Gastrocnemius medialis (tissue), 4 donors: Measurements from ENCODE around the gene LRP4. TPM values are rescaled to one million over a fixed set of nuclear protein-coding genes. Genes with fewer than 3 reads are reported as not detected.

Source experiments
- ATAC-seq, 2 donors: fragments of 150-250 bp; one replicate each; pipeline ENCODE4 v1.9.1; 2016
- DNase-seq, 2 donors: peaks; one replicate each; pipeline ENCODE4 v3.0.0-alpha.2; 2019
- H3K27ac ChIP-seq, 4 donors: fragments of 200-600 bp; sonication (generic); 1 replicate in 1 of 4; 2 replicates in 3 of 4; pipeline ENCODE4 v1.5.1; 2016 to 2018; ENCODE audit warnings: mild to moderate bottlenecking in 2 of 4, moderate library complexity in 1 of 4
- H3K27me3 ChIP-seq, 3 donors: fragments of 200-600 bp; sonication (generic) in 2 of 3; 1 replicate in 1 of 3; 2 replicates in 2 of 3; pipeline versions ENCODE4 v1.5.1 to v1.6.0; 2016 to 2019; ENCODE audit warnings: mild to moderate bottlenecking in 1 of 3, moderate library complexity in 1 of 3
- H3K36me3 ChIP-seq, 2 donors: fragments of 200-600 bp; sonication (generic) in 1 of 2; one replicate each; pipeline ENCODE4 v1.5.1; 2017 to 2018
- H3K4me1 ChIP-seq, 2 donors: fragments of 200-600 bp; sonication (generic) in 1 of 2; one replicate each; pipeline ENCODE4 v1.5.1; 2016 to 2017; ENCODE audit warnings: mild to moderate bottlenecking in 2 of 2
- H3K4me3 ChIP-seq, 4 donors: fragments of 200-600 bp; sonication (generic) in 3 of 4; 1 replicate in 1 of 4; 2 replicates in 3 of 4; pipeline ENCODE4 v1.5.1; 2016 to 2019; ENCODE audit warnings: mild to moderate bottlenecking in 2 of 4
- H3K9me3 ChIP-seq, 3 donors: fragments of 200-600 bp; sonication (generic) in 2 of 3; 1 replicate in 1 of 3; 2 replicates in 2 of 3; pipeline ENCODE4 v1.5.1; 2016 to 2019
- CTCF ChIP-seq, 5 experiments: fragments of 450-650 bp in 3 of 5; fragments of 200-600 bp in 2 of 5; sonication (generic) in 2 of 5; IDR thresholded peaks in 4 of 5; conservative IDR thresholded peaks in 1 of 5; 1 replicate in 4 of 5; 2 replicates in 1 of 5; pipeline ENCODE4 v1.5.1; 2016 to 2019; ENCODE audit warnings: antibody characterized with exemption in 5 of 5, mild to moderate bottlenecking in 3 of 5, moderate library complexity in 3 of 5
- POLR2A ChIP-seq, 2 donors: fragments of 450-650 bp; IDR thresholded peaks; one replicate each; pipeline ENCODE4 v1.6.1; 2017; ENCODE audit warnings: antibody characterized with exemption in 2 of 2, mild to moderate bottlenecking in 2 of 2, moderate library complexity in 2 of 2
- in situ Hi-C, 4 donors: fragments of 200-750 bp; cut with MboI; loops; one replicate each; pipeline versions ENCODE4 v1.15.0 to v1.8.0; 2017; ENCODE audit warnings: low sequenced_read_pairs in 4 of 4
- intact Hi-C: fragments of 100-400 bp; cut with DNase I; formaldehyde crosslinking; loops from one replicate; pipeline ENCODE4 v1.15.1; 2023; ENCODE audit warnings: low total_unique reads
- total RNA-seq, 4 donors: library from RNA; depleted of rRNA; stranded (reverse); fragments of >200 nt; gene quantifications; one replicate each; pipeline versions ENCODE4 v1.1.0 to v1.2.3, GENCODE V29; 2016

Gene LRP4
- total RNA-seq, 4 donors from 2014 or later = 3.9 to 19.0 (median 6.2) TPM

GRCh38 chr11:46961041-46961440 is 42.7 kb upstream of the LRP4 start:
- Histone ChIP-seq H3K27me3 (no peaks in the 10 kb centered on the region), H3K36me3 (no peaks in the 10 kb centered on the region), H3K27ac (no peak overlapping the region), H3K4me3 (no peak overlapping the region), H3K9me3 (no peaks in the 10 kb centered on the region), H3K4me1 (no peaks in the 10 kb centered on the region)
- intact Hi-C loops (no loop called here), in situ Hi-C loops (no loop called here)
- no peak for TF ChIP-seq POLR2A (IDR thresholded peaks at IDR 0.05)
- ATAC-seq = no peak
- DNase-seq = no peak

- H3K27ac ChIP-seq = no peak overlapping the region
- intact Hi-C loops (no loop called here), in situ Hi-C loops (no loop called here)
- TF ChIP-seq POLR2A (IDR thresholded peaks at IDR 0.05) = no peak
- no peak for TF ChIP-seq CTCF (IDR thresholded peaks at IDR 0.05 in 4 of 5, conservative IDR thresholded peaks at IDR 0.05 in 1 of 5)
- no peaks in the 10 kb centered on the region for H3K4me1 ChIP-seq
- DNase-seq (no peak), ATAC-seq (no peak)
- H3K36me3 ChIP-seq = no peaks in the 10 kb centered on the region
- H3K4me3 ChIP-seq = no peak overlapping the region
- no peaks in the 10 kb centered on the region for H3K9me3 ChIP-seq
- H3K27me3 ChIP-seq = no peaks in the 10 kb centered on the region
Measured at GRCh38 chr11:46958777-46959176, 40.4 kb upstream of the LRP4 start.

GRCh38 chr11:46953093-46953492 is 34.7 kb upstream of the LRP4 start:
- in situ Hi-C loops (no loop called here), intact Hi-C loops (no loop called here)
- H3K27me3 ChIP-seq = no peaks in the 10 kb centered on the region
- H3K9me3 ChIP-seq = no peaks in the 10 kb centered on the region
- no peak for ATAC-seq
- TF ChIP-seq CTCF (IDR thresholded peaks at IDR 0.05 in 4 of 5, conservative IDR thresholded peaks at IDR 0.05 in 1 of 5) = no peak
- no peak for TF ChIP-seq POLR2A (IDR thresholded peaks at IDR 0.05)
- no peaks in the 10 kb centered on the region for H3K36me3 ChIP-seq
- H3K27ac ChIP-seq = no peak overlapping the region
- no peak for DNase-seq
- H3K4me1 ChIP-seq = no peaks in the 10 kb centered on the region
- no peak overlapping the region for H3K4me3 ChIP-seq

GRCh38 chr11:46952553-46952952 is 34.2 kb upstream of the LRP4 start:
- H3K9me3 ChIP-seq = no peaks in the 10 kb centered on the region
- in situ Hi-C loops (no loop called here), intact Hi-C loops (no loop called here)
- DNase-seq (no peak), ATAC-seq (no peak)
- no peaks in the 10 kb centered on the region for H3K4me1 ChIP-seq
- no peaks in the 10 kb centered on the region for H3K36me3 ChIP-seq
- H3K27me3 ChIP-seq = no peaks in the 10 kb centered on the region
- no peak overlapping the region for H3K27ac ChIP-seq
- TF ChIP-seq CTCF (IDR thresholded peaks at IDR 0.05 in 4 of 5, conservative IDR thresholded peaks at IDR 0.05 in 1 of 5) (no peak), POLR2A (IDR thresholded peaks at IDR 0.05) (no peak)
- H3K4me3 ChIP-seq = no peak overlapping the region

GRCh38 chr11:46951864-46952263 is 33.5 kb upstream of the LRP4 start:
- no peak for TF ChIP-seq POLR2A (IDR thresholded peaks at IDR 0.05)
- Histone ChIP-seq H3K27me3 (no peaks in the 10 kb centered on the region), H3K4me1 (no peaks in the 10 kb centered on the region), H3K4me3 (no peak overlapping the region), H3K27ac (no peak overlapping the region), H3K36me3 (no peaks in the 10 kb centered on the region), H3K9me3 (no peaks in the 10 kb centered on the region)
- ATAC-seq = no peak
- no peak for DNase-seq
- in situ Hi-C loops = no loop called here
- intact Hi-C loops = no loop called here

- no peaks in the 10 kb centered on the region for H3K4me1 ChIP-seq
- intact Hi-C loops = no loop called here
- TF ChIP-seq CTCF (IDR thresholded peaks at IDR 0.05 in 4 of 5, conservative IDR thresholded peaks at IDR 0.05 in 1 of 5) (no peak), POLR2A (IDR thresholded peaks at IDR 0.05) (no peak)
Measured at GRCh38 chr11:46949297-46949696, 30.9 kb upstream of the LRP4 start.

More at GRCh38 chr11:46949297-46949696, 30.9 kb upstream of the LRP4 start:
- Histone ChIP-seq H3K27me3 (no peaks in the 10 kb centered on the region), H3K9me3 (no peaks in the 10 kb centered on the region), H3K4me3 (no peak overlapping the region), H3K36me3 (no peaks in the 10 kb centered on the region), H3K27ac (no peak overlapping the region)
- no peak for DNase-seq
- ATAC-seq = no peak
- in situ Hi-C loops = no loop called here
